AG04450 (cell line): ENCODE measurements around the gene SYNE3. TPM values are rescaled to one million over a fixed set of nuclear protein-coding genes. Genes with fewer than 3 reads are reported as not detected.

Source experiments
- CTCF ChIA-PET: fragments of 300-600, 350-600 bp; formaldehyde crosslinking; extraction: SDS; loops from one replicate; lab custom pipeline; 2022; ENCODE audit warnings: antibody characterized with exemption, inconsistent platforms; lab: Charles Lee
- POLR2A ChIA-PET: fragments of 350-600 bp; formaldehyde crosslinking; extraction: SDS; loops from one replicate; lab custom pipeline; 2021; ENCODE audit warnings: antibody characterized with exemption, inconsistent platforms; lab: Yijun Ruan, JAX
- DNase-seq: peaks from one replicate; pipeline ENCODE4 v3.0.0-alpha.2; 2011; ENCODE audit warnings: low read depth, low spot score
- H3K27ac ChIP-seq: one replicate; pipeline ENCODE4 v1.5.1; 2012; ENCODE audit warnings: low read depth, low read length, control low read depth
- H3K27me3 ChIP-seq: one replicate; pipeline ENCODE4 v1.6.0; 2012; ENCODE audit warnings: low read length; ENCODE audit not compliant: control insufficient read depth, insufficient read depth
- H3K4me3 ChIP-seq: 2 replicates; pipeline ENCODE4 v1.5.1; 2011; ENCODE audit warnings: mild to moderate bottlenecking, low read depth, low read length, control low read depth
- H3K9me3 ChIP-seq: 2 replicates; pipeline ENCODE4 v1.5.1; 2012; ENCODE audit warnings: low read length; ENCODE audit not compliant: control insufficient read depth, insufficient read depth
- polyA plus RNA-seq: library from polyadenylated mRNA; depleted of rRNA; stranded (reverse); fragments of >200 nt; gene quantifications from 2 replicates; pipeline ENCODE4 v1.2.3, GENCODE V29; 2011
- TF ChIP-seq, protein P1 (sequence below): IDR thresholded peaks from 2 replicates; pipeline ENCODE4 v1.5.1; 2011; ENCODE audit warnings: low read depth, low read length, control low read depth, inconsistent platforms

SYNE3 gene
- polyA plus RNA-seq, 1 experiment = 4.2 TPM

DNA sequence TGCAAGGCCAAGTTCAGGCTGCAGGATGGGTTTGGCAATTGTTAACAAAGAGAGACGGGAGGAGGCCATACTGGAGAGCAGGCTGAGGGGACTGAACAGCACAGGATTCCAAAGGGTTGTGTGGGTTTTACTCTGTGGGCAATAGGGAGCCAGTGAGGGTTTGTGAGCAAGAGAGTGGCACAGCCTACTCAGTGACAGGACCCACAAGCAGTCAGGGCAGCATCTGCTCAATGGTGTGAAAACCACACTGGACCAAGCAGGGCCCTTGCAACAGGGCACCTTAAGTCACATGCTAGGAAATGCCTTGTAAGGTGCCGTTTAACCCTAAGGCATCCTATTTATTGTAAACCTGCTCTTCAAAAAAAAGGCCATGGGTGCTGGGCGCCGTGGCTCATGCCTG lies 22.0 kb downstream of the SYNE3 start:
- DNase-seq = no peak
- ChIA-PET POLR2A (no interaction called here), CTCF (interaction anchor here (7.5 kb wide), 1 partner anchor 33 kb away, joined by 43 read pairs; no protein-coding TSS in a partner anchor)
- Histone ChIP-seq H3K27ac (no peak overlapping the region), H3K27me3 (no peaks in the 10 kb centered on the region), H3K9me3 (peaks cover 3% of the 10 kb centered on the region; the same call in 1 of the 2 replicates), H3K4me3 (no peak overlapping the region)
- TF ChIP-seq, protein P1, sequence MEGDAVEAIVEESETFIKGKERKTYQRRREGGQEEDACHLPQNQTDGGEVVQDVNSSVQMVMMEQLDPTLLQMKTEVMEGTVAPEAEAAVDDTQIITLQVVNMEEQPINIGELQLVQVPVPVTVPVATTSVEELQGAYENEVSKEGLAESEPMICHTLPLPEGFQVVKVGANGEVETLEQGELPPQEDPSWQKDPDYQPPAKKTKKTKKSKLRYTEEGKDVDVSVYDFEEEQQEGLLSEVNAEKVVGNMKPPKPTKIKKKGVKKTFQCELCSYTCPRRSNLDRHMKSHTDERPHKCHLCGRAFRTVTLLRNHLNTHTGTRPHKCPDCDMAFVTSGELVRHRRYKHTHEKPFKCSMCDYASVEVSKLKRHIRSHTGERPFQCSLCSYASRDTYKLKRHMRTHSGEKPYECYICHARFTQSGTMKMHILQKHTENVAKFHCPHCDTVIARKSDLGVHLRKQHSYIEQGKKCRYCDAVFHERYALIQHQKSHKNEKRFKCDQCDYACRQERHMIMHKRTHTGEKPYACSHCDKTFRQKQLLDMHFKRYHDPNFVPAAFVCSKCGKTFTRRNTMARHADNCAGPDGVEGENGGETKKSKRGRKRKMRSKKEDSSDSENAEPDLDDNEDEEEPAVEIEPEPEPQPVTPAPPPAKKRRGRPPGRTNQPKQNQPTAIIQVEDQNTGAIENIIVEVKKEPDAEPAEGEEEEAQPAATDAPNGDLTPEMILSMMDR = no peak

DNA sequence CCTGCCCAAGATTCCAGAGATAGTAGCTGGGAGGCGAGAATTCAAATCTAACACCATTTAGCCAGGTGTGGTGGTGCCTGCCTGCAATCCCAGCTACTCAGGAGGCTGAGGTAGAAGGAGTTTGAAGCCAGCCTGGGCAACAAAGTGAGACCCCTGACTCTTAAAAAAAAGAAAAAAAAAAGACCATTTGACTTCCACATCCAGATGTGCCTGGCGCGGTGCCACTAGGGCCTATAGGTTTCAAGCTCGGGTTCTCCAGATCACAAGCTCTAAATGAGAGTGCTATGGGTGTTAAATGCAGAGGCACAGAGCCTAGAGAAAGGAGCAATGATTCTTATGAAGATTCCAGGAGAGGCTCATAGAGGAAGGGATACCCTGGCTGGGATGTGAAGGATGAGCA lies 22.5 kb downstream of the SYNE3 start:
- ChIA-PET POLR2A (no interaction called here), CTCF (interaction anchor here (0.6 to 7.5 kb wide), 2 partner anchors 33 to 51 kb away, joined by 3 to 43 read pairs; no protein-coding TSS in a partner anchor)

DNA sequence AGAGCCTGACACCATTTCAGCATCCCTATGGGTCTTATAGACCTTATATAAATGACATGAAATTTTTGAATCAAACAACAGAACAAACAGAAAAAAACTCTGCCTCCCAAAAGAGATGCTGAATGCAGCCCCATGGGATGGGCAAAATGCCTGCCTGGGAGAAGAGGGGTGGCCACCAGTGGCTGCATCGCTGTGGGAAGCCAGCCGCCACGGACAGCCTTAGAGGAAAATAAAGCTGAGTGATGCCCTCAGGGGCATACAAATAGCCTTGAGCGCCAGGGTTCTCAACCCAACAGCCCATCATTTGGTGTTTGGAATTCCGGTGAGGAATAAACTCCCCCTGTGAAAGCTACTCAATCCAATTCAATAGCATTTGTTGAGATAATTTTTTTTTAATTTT lies 22.9 kb downstream of the SYNE3 start:
- POLR2A ChIA-PET = no interaction called here
- Histone ChIP-seq H3K9me3 (peaks cover 3% of the 10 kb centered on the region; the same call in 1 of the 2 replicates), H3K27me3 (no peaks in the 10 kb centered on the region), H3K4me3 (no peak overlapping the region), H3K27ac (no peak overlapping the region)
- DNase-seq = no peak
- CTCF ChIA-PET = interaction anchor here (0.6 to 7.5 kb wide), 2 partner anchors 34 to 51 kb away, joined by 3 to 43 read pairs; no protein-coding TSS in a partner anchor
- TF ChIP-seq, protein P1 = no peak

More for the DNA sequence above, 22.5 kb downstream of the SYNE3 start:
- H3K4me3 ChIP-seq = no peak overlapping the region
- H3K27ac ChIP-seq = no peak overlapping the region
- TF ChIP-seq, protein P1 = no peak
- H3K9me3 ChIP-seq = peaks cover 3% of the 10 kb centered on the region; the same call in 1 of the 2 replicates
- DNase-seq = no peak
- no peaks in the 10 kb centered on the region for H3K27me3 ChIP-seq

DNA sequence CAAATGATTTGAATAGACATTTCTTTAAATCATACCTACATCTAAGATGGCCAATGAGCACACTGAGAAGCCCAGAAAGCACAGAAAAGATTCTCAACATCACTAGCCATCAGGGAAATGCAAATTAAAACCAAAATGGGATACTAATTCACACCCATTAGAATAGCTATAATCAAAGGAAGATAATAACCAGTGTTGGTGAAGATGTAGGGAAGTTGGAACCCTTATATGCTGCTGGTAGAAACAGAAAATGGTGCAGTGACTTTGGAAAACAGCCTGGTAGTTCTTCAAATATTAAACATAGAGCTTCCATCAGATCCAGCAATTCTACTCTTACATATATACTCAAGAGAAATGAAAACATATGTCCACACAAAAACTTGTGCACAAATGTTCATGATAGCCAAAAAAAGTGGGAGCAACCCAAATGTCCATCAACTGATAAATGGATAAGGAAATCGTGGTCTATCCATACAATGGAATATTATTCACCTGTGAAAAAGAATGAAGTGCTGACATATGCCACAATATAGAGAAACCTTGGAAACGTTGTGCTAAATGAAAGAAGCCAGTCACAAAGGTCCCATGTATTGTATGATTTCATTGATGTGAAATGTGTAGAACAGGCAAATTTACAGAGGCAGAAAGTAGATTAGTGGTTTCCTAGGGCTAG lies 24.4 kb downstream of the SYNE3 start:
- TF ChIP-seq, protein P1 = no peak
- no peak overlapping the region for H3K27ac ChIP-seq
- H3K9me3 ChIP-seq = peaks cover 3% of the 10 kb centered on the region; the same call in 1 of the 2 replicates
- no peak for DNase-seq
- no peaks in the 10 kb centered on the region for H3K27me3 ChIP-seq
- H3K4me3 ChIP-seq = no peak overlapping the region
- ChIA-PET CTCF (interaction anchor here (7.5 kb wide), 1 partner anchor 35 kb away, joined by 43 read pairs; no protein-coding TSS in a partner anchor), POLR2A (interaction anchor here (0.6 kb wide), 1 partner anchor 35 kb away, joined by 3 read pairs; no protein-coding TSS in a partner anchor)
